GM18505 (cell line): ENCODE results near the gene TSHZ3.

Source experiments
- ATAC-seq: cut with Tn5 transposase; IDR thresholded peaks from one replicate; pipeline ENCODE4 v1.9.1; 2021; ENCODE audit not compliant: unreplicated experiment
- POLR2A ChIP-seq: IDR thresholded peaks from 4 replicates; pipeline ENCODE4 v1.6.1; 2011; ENCODE audit warnings: borderline replicate concordance; ENCODE audit not compliant: insufficient read depth, insufficient read length; ENCODE audit errors: extremely low read depth

Gene TSHZ3

DNA sequence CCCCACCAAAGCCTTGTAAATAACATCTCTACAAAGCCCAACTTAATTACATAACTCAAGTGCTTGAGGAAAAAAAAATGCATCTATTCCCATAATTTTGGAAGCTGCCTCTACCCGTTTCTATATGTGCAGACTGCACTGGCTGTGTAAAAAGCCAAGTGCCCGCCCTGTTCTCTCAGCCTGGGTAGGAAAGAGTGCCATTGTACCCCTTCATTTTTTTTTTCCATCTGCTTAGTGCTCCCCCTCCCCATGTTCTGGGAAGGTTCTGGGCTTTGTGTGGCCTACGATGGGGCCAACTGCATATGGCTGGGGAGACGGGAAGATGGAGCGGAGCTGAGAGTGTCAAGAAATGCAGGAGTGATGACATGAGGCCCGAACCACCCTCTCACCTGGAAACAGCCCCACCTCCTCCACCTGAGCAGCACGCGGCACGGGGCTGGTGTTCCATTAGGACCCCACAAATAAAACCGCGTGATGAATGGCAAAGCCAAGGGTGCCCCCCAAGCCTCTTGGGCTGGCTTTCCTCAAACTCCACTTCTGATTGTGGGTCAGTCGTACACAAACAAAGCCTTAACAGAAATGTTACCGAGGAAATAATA, 42.1 kb downstream of the TSHZ3 start:
- no peak for ATAC-seq
- no peak for TF ChIP-seq POLR2A

DNA sequence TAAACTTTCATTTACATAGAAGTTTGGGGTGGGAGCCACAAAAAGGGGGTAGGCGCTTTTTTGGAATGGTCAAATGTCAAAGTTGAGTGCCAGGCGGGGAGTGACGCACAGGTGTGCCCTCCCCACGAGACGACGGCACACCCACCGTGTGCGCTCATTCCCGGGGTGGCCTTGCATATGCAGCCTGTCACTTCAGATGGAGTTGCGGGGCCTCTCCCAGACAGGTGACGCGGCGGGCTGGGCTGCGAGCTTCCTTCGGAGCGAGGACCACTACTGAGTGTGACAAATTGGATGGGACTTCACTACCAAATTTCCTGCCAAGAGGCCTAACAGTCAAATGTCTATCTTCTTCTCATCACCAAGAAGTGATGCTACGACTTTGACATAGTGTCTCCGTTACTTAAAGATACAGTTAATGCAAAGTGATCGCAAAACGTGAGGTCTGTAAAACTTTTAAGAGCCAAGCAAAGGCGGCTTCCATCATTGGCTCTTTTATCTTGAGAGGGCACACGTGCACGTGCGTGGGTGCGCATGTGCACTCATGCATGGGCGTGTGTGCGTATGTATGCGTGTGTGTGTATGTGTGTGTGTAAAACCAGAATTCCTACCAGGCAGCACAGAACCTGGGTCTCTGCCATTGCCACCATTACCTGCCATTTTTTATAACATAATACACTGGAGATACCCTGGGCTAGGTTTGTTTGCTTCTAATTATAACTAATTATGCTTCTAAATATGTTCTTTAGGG, 43.1 kb downstream of the TSHZ3 start:
- ATAC-seq = no peak
- no peak for TF ChIP-seq POLR2A

DNA sequence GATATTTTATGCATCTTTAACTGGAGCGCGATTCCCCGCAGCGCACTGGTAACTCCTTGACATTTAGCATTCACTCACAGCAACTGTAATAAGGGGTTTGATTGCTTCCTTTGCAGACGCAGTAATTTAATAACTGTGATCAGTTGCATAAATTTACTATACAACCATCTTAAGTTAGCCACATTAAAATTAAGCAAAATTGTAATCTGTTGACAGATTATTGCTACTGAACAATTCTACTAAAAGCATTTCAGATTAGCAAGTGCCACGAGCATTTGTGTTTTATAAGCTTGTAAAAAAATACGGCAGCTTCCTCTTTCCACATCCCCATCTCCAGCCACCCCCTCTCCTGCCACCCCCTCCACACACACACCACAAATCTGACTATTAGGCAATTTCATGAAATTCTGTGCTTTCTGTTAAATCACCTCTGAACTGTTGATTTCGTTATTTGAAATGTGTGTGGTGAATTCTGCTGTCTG, 44.4 kb downstream of the TSHZ3 start:
- TF ChIP-seq POLR2A = no peak
- no peak for ATAC-seq

DNA sequence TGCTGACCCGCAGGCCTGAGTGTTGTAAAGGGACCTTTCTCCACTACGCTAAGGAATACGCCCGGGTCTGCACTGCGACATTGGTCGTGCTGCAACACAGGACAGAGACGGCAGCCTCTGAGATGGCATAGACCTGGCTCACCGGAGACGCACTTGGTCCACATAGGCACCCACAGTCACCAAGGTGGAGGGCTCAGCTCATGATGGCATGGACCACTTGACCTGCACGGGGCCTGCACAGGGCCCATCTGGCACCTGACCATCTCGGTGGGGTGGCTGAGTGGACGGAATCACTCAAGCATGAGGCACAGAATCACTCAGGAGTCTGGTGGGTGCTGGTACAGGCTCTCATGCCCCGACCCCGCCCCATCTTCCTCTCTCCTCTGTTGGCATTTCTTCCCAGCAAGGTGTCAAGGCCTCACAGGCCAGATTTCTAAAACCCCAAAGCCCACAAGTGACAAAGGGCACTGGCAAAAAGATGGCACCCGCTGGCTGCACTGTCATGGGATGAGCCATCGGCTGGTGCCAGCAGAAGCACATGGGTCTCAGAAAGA, 45.9 kb downstream of the TSHZ3 start:
- no peak for ATAC-seq
- no peak for TF ChIP-seq POLR2A

DNA sequence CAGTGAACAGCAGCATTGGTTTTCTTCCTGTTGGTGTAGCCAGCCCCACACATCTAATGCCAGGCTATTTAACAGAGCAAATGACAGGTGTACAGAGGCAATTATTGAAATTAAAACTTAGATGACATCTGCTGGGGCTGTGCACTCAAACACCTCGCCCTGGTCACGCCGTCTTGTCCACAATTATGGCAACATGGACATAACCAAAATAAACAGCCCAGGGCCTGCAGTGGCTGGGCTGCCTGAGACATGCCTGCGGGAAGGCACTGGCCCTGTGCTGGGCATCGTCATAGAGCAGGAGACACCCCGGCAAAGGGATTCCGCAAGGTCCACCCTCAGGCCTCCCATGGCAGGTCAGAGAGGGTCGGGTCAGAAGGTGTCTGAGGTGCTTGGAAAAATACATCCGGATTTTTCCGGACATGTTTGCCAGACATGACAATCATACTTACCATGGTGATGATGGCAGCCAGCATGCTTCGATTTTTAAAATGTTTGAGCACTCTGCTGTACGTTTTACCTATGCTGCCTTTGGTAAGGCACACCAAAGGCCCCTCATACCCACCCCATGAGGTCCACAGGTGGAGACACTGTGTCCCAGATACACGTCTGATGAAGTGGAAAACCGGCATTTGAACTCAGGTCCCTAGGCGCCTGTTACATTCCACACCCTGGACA, 47.8 kb downstream of the TSHZ3 start:
- ATAC-seq = no peak
- no peak for TF ChIP-seq POLR2A

GRCh38 chr19:31300422-31300821, 48.8 kb downstream of the TSHZ3 start:
- TF ChIP-seq POLR2A = no peak
- no peak for ATAC-seq

GRCh38 chr19:31299665-31300064, 49.6 kb downstream of the TSHZ3 start:
- TF ChIP-seq POLR2A = no peak
- no peak for ATAC-seq

DNA sequence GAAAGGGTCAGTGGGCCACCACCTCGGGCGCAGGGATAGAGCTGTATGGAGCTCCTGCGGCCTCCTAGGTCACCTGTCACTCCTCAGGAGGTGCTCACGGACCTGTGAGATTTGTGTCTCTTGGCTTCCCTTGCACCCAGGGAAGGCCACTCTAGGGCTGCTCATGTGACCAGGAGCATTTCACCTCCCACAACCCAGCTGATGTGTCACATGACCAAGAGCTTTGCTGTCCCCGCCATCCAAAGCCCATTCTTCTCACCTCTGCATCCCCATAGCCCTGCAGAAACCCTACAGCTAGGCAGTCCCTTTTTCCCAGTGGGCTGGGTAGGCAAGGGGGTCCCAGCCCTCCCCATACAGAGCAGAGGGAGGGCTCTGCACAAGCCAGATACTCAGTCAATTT, 51.2 kb downstream of the TSHZ3 start:
- TF ChIP-seq POLR2A = no peak
- ATAC-seq = no peak

DNA sequence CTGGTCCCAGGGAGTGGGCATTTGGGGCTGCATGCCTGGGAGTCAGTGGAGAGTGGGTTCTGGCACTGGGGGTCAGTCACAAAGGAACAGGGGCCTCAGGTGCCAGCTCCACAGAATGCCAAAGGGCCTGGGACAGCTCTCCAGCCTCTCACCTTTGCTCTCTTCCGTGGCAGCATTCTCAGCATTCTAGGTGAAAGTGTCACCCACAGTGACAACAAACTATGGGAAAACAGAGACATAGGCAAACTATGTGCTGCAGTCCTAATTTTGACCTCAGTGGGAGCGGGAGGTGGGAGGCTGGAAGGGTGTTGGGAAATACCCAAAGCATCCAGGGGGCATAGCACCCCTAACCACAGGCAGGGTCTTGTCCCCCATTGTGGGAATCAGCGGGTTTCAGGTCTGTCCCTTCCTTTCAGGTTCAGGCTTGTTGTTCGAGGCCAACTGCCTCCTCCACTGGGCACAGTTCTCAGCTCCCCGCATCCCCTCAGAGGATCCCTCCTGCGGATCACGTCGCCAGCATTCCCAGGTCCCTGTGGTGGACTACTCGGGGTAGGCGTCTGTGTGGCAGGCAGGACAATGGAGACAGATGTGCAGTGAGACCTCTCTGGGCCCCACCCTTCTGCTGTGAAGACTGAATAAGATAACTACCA, 52.4 kb downstream of the TSHZ3 start:
- no peak for TF ChIP-seq POLR2A
- no peak for ATAC-seq

DNA sequence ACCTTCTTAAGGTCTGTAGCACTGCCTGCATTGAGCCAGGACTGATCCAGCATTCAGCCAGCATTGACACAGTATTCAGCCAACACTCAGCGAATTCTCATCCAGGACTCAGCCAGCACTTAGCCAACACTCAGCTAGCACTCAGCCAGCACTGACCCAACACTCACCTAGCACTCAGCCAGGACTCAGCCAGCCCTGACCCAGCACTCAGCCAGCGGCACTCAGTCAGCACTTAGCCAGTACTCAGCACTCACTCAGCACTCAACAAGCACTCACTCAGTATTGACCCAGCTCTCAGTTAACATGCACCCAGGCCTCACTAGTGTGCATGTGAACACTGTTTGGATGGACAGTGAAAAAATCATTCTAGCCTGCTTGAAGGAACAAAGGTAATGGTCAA, 55.0 kb downstream of the TSHZ3 start:
- no peak for ATAC-seq
- no peak for TF ChIP-seq POLR2A

- no peak for ATAC-seq
- TF ChIP-seq POLR2A = no peak
Observed at GRCh38 chr19:31292639-31293185, 56.5 kb downstream of the TSHZ3 start.

DNA sequence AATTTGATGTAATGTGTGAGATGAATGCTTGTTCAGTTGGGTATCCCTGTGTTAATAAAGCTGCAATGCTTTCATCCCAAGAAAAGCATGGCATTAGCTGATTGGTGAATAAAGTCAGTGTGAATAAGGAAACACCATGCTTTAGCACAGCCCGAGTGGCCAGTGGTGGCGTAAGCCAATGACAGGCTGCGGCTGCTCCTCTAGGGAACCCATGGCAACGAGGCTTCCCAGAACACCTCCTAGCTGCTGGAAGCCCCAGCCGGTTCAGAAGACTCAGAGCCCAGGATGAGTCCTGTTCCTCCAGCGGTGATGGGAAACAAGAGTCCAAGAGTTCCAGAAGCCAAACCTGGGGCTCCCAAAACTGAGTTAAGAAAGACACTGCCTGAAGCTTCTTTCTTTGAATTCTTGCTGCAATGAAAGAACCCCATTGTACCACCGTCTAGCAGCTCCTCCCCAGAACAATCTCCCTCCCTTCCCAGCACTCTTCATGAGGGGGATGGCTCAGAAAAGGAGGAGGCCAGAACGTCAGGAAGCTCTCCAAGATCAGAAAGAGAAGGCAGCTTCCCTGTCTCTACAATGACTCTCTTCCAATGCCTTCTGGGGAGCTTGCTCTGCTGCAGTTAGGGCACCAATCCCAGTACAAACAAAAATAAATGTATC, 58.2 kb downstream of the TSHZ3 start:
- TF ChIP-seq POLR2A = no peak
- ATAC-seq = no peak

- ATAC-seq = no peak
- TF ChIP-seq POLR2A = no peak
Observed at GRCh38 chr19:31289976-31290375, 59.3 kb downstream of the TSHZ3 start.

GRCh38 chr19:31289381-31289880, 59.8 kb downstream of the TSHZ3 start:
- ATAC-seq = no peak
- no peak for TF ChIP-seq POLR2A
